H1 (cell line): ENCODE measurements around the gene FOXL2NB. TPM values are rescaled to one million over a fixed set of nuclear protein-coding genes. Genes with fewer than 3 reads are reported as not detected.

Experiments used
- EZH2 ChIP-seq: fragments of 200-600 bp; sonication (generic); IDR thresholded peaks from 2 replicates; pipeline ENCODE4 v1.7.1; 2012; ENCODE audit warnings: low read depth, mild to moderate bottlenecking, moderate library complexity, low read length, inconsistent platforms; ENCODE audit not compliant: severe bottlenecking
- GABPA ChIP-seq: IDR thresholded peaks from 2 replicates; pipeline ENCODE4 v1.6.1; 2011; ENCODE audit warnings: mild to moderate bottlenecking, low read length, moderate library complexity, borderline replicate concordance; ENCODE audit not compliant: insufficient read depth
- SIRT6 ChIP-seq: IDR thresholded peaks from one replicate; pipeline ENCODE4 v1.7.1; 2012; ENCODE audit warnings: low read length, inconsistent platforms
- polyA plus RNA-seq, 7 experiments: library from polyadenylated mRNA; depleted of rRNA in 3 of 7; stranded (reverse) in 5 of 7; unstranded in 2 of 7; fragments of >200 nt in 5 of 7; fragments of 200-250 nt in 2 of 7; gene quantifications; 1 replicate in 5 of 7; 2 replicates in 1 of 7; 4 replicates in 1 of 7; pipeline versions ENCODE4 v1.2.1 to v1.2.3, GENCODE V29; 2011 to 2013; ENCODE audit warnings: missing spikeins in 2 of 7, mixed read lengths in 2 of 7
- total RNA-seq: library from RNA; stranded (reverse); fragmentation: NEBNext Ultra II Directional; extraction: Animal tissue kit (Norgen Biotek cat#: 25700); gene quantifications from 2 replicates; pipeline ENCODE4 v1.2.1, GENCODE V29; 2021
- TF ChIP-seq, protein P1 (sequence below), 3 experiments: IDR thresholded peaks; 1 replicate in 2 of 3; 2 replicates in 1 of 3; pipeline versions ENCODE4 v1.5.1 to v1.6.1; 2011; ENCODE audit warnings: low read length in 3 of 3, mild to moderate bottlenecking in 3 of 3, inconsistent platforms in 2 of 3, low read depth in 1 of 3, moderate library complexity in 1 of 3; ENCODE audit not compliant: insufficient read depth in 1 of 3; ENCODE audit errors: control extremely low read depth in 1 of 3

The FOXL2NB gene
- total and polyA plus RNA-seq, 2 of the 8 experiments (the other 6 are each of a cell fraction or from before 2014, with no cell fraction given) = 5.4 to 7.3 TPM

GRCh38 chr3:138942861-138943623 lies 4.0 kb upstream of the FOXL2NB start (continued):
- TF ChIP-seq, protein P1, sequence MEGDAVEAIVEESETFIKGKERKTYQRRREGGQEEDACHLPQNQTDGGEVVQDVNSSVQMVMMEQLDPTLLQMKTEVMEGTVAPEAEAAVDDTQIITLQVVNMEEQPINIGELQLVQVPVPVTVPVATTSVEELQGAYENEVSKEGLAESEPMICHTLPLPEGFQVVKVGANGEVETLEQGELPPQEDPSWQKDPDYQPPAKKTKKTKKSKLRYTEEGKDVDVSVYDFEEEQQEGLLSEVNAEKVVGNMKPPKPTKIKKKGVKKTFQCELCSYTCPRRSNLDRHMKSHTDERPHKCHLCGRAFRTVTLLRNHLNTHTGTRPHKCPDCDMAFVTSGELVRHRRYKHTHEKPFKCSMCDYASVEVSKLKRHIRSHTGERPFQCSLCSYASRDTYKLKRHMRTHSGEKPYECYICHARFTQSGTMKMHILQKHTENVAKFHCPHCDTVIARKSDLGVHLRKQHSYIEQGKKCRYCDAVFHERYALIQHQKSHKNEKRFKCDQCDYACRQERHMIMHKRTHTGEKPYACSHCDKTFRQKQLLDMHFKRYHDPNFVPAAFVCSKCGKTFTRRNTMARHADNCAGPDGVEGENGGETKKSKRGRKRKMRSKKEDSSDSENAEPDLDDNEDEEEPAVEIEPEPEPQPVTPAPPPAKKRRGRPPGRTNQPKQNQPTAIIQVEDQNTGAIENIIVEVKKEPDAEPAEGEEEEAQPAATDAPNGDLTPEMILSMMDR (IDR thresholded peaks at IDR 0.05; ENCODE audit: control extremely low read depth in 1 of 3, insufficient read depth in 1 of 3, low read depth in 1 of 3, low read length in 3 of 3) = peak in 1 of 3 experiments; percentile 10; a peak in 1 of 4 replicates
- TF ChIP-seq SIRT6 = no peak
- no peak for TF ChIP-seq GABPA
- TF ChIP-seq EZH2 = peak; percentile 41
